ENCODE data around the gene JOSD1.

The JOSD1 gene

GRCh38 chr22:38712486-38713207 is 11.9 kb upstream of the JOSD1 start:
- DNase-seq (ENCODE audit: low spot score): no peak

- no peak for DNase-seq (ENCODE audit: low spot score)
These were observed 10.1 kb upstream of the JOSD1 start for GRCh38 chr22:38710866-38711265.

- DNase-seq (ENCODE audit: low spot score): no peak
These were observed 9.6 kb upstream of the JOSD1 start for GRCh38 chr22:38710351-38710750.

- no peak for DNase-seq (ENCODE audit: low spot score)
These were observed 8.6 kb upstream of the JOSD1 start for GRCh38 chr22:38709306-38709705.

GRCh38 chr22:38707984-38708383 is 7.2 kb upstream of the JOSD1 start:
- DNase-seq (ENCODE audit: low spot score): no peak

- DNase-seq (ENCODE audit: low spot score): no peak
These were observed 6.6 kb upstream of the JOSD1 start for GRCh38 chr22:38707346-38707745.

- no peak for DNase-seq (ENCODE audit: low spot score)
These were observed 6.1 kb upstream of the JOSD1 start for GRCh38 chr22:38706901-38707195.

- no peak for DNase-seq (ENCODE audit: low spot score)
These were observed 5.6 kb upstream of the JOSD1 start for GRCh38 chr22:38706101-38706900.

- peak; percentile 100 for DNase-seq (ENCODE audit: low spot score)
These were observed 4.7 kb upstream of the JOSD1 start, which contains the start of gene GTPBP1 for GRCh38 chr22:38705235-38706100. TSS of gene GTPBP1 (plus strand) at chr22:38705944. CDS start at chr22:38705956, 12 bp downstream.

GRCh38 chr22:38704654-38705234 is 4.0 kb upstream of the JOSD1 start:
- no peak for DNase-seq (ENCODE audit: low spot score)

- no peak for DNase-seq (ENCODE audit: low spot score)
These were observed 414 bp downstream of the JOSD1 start for GRCh38 chr22:38700270-38700788.

GRCh38 chr22:38699784-38700183 is 959 bp downstream of the JOSD1 start:
- no peak for DNase-seq (ENCODE audit: low spot score)

- no peak for DNase-seq (ENCODE audit: low spot score)
These were observed 1.6 kb downstream of the JOSD1 start for GRCh38 chr22:38699143-38699542.

GRCh38 chr22:38698407-38699094 is 2.2 kb downstream of the JOSD1 start:
- DNase-seq (ENCODE audit: low spot score): no peak

GRCh38 chr22:38697425-38698089 is 3.2 kb downstream of the JOSD1 start:
- DNase-seq (ENCODE audit: low spot score): no peak

- DNase-seq (ENCODE audit: low spot score): no peak
These were observed 3.9 kb downstream of the JOSD1 start for GRCh38 chr22:38696606-38697424.

- DNase-seq (ENCODE audit: low spot score): no peak
These were observed 5.8 kb downstream of the JOSD1 start for GRCh38 chr22:38694940-38695339.

- DNase-seq (ENCODE audit: low spot score): no peak
These were observed 6.7 kb downstream of the JOSD1 start for GRCh38 chr22:38694049-38694448.

- no peak for DNase-seq (ENCODE audit: low spot score)
These were observed 11.1 kb downstream of the JOSD1 start for GRCh38 chr22:38689651-38690050.

- DNase-seq (ENCODE audit: low spot score): no peak
These were observed 15.0 kb downstream of the JOSD1 start for GRCh38 chr22:38685761-38686160.

Measured in putamen (tissue), 1 donor.